MCF 10A (cell line): ENCODE results near the gene PDE1A. TPM values are rescaled to one million over a fixed set of nuclear protein-coding genes. Genes with fewer than 3 reads are reported as not detected.

ENCODE experiments used
- BruUV-seq: library from RNA; stranded (reverse); fragments of 400-500 nt; replicated peaks from 2 replicates; lab custom pipeline; 2021; lab: Mats Ljungman, UMichigan
- CTCF ChIA-PET: fragments of 300-600 bp; sonication (Branson Sonifier 250); formaldehyde crosslinking; extraction: SDS; loops from one replicate; lab custom pipeline; 2021; ENCODE audit warnings: antibody characterized with exemption, inconsistent platforms; lab: Yijun Ruan, JAX
- POLR2A ChIA-PET: fragments of 300-600, 350-650 bp; sonication (Branson Sonifier 250); formaldehyde crosslinking; extraction: SDS; loops from one replicate; lab custom pipeline; 2020; ENCODE audit warnings: antibody characterized with exemption, inconsistent platforms; lab: Yijun Ruan, JAX
- DNase-seq: peaks from one replicate; pipeline ENCODE4 v3.0.0-alpha.2; 2018; ENCODE audit not compliant: unreplicated experiment
- H3K27ac Mint-ChIP-seq: one replicate; pipeline ENCODE4 v1.8.0; 2022; ENCODE audit warnings: mild to moderate bottlenecking, low read depth, mixed read lengths; ENCODE audit not compliant: unreplicated experiment
- H3K27me3 Mint-ChIP-seq: one replicate; pipeline ENCODE4 v1.8.0; 2022; ENCODE audit warnings: mixed read lengths; ENCODE audit not compliant: insufficient read depth, unreplicated experiment
- H3K36me3 Mint-ChIP-seq: one replicate; pipeline ENCODE4 v1.8.0; 2022; ENCODE audit warnings: mild to moderate bottlenecking, moderate library complexity, mixed read lengths; ENCODE audit not compliant: insufficient read depth, unreplicated experiment
- H3K4me1 Mint-ChIP-seq: one replicate; pipeline ENCODE4 v1.8.0; 2022; ENCODE audit warnings: mixed read lengths; ENCODE audit not compliant: insufficient read depth, unreplicated experiment
- H3K4me3 Mint-ChIP-seq: one replicate; pipeline ENCODE4 v1.8.0; 2022; ENCODE audit warnings: mild to moderate bottlenecking, moderate library complexity, mixed read lengths; ENCODE audit not compliant: unreplicated experiment
- H3K9me3 Mint-ChIP-seq: one replicate; pipeline ENCODE4 v1.8.0; 2022; ENCODE audit warnings: mixed read lengths; ENCODE audit not compliant: unreplicated experiment
- CTCF ChIP-seq: fragments of 200-600 bp; IDR thresholded peaks from one replicate; pipeline ENCODE4 v1.8.0; 2022; ENCODE audit warnings: antibody characterized with exemption, mild to moderate bottlenecking; ENCODE audit not compliant: unreplicated experiment
- intact Hi-C: fragments of 100-400 bp; cut with micrococcal nuclease; formaldehyde crosslinking; loops from 2 replicates; pipeline ENCODE4 v1.14.1; 2022
- total RNA-seq: library from RNA; stranded (reverse); gene quantifications from 2 replicates; pipeline ENCODE4 v1.2.3, GENCODE V29; 2022

The PDE1A gene
- total RNA-seq, 1 experiment from 2014 or later: 0.30 TPM

- peak; percentile 77 for DNase-seq
- no peak for TF ChIP-seq CTCF
- H3K27me3 Mint-ChIP-seq: no peaks in the 10 kb centered on the region
- H3K4me1 Mint-ChIP-seq: no peaks in the 10 kb centered on the region
- H3K4me3 Mint-ChIP-seq: no peak overlapping the region
- no peaks in the 10 kb centered on the region for H3K9me3 Mint-ChIP-seq
- BruUV-seq: no TSS peak
- intact Hi-C loops: no loop called here
- ChIA-PET POLR2A (interaction anchor here (1.1 kb wide), 1 partner anchor 102 kb away, joined by 3 read pairs; no protein-coding TSS in a partner anchor), CTCF (interaction anchor here (0.6 kb wide), 1 partner anchor 9 kb away, joined by 3 read pairs; no protein-coding TSS in a partner anchor)
- no peaks in the 10 kb centered on the region for H3K36me3 Mint-ChIP-seq
- no peak overlapping the region for H3K27ac Mint-ChIP-seq
Measured at GRCh38 chr2:182359990-182360662, 66.7 kb downstream of the PDE1A start.

DNA sequence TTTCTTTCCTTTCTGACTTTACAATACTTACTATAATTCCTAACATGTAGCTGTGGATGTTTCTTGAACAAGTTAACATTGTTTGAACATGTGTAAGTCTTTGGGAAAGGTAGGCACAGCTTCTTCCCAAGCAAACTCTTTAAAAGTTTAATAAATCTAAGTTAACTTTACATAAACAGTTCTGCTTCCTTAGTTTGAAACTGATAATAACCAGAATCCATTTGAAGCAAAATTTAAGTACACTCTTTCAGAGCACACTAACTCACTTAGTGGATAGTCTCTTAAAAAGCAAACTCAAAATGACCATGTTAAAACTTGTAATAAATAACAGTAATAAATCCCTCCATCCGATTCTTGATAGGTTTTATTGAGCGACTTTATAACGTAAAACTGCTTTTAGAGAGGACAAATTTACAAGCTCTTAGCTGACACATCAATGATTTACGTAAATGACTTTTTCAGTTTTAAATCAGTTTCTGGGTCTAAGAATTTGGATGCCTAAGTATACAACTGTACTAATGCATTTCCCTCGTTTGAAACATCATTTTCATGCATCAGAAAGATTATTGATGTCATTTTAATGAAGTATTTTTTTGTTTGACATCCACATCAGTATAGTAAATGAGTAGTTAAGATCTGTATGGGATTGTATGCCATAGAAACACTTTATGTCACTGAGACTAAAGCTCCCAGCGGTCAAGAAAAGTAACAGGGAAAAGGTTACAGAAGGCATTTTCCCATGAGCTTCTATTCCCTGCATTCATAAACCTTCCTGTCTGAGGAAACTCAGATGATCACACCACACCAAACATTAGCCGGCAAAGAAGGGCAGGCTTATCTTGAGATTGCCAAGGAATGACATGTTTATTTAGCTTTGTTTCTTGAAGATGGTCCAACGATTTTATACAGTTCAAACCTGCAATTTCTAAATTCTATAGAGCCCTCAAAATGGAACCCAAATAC, 67.5 kb downstream of the PDE1A start:
- Mint-ChIP-seq H3K9me3 (no peaks in the 10 kb centered on the region), H3K4me1 (no peaks in the 10 kb centered on the region), H3K4me3 (no peak overlapping the region), H3K27me3 (no peaks in the 10 kb centered on the region), H3K36me3 (no peaks in the 10 kb centered on the region), H3K27ac (no peak overlapping the region)
- TF ChIP-seq CTCF: no peak
- no peak for DNase-seq
- ChIA-PET POLR2A (interaction anchor here (0.6 to 1.1 kb wide), 3 partner anchors 11 to 101 kb away, joined by 3 to 4 read pairs (median 3); no protein-coding TSS in a partner anchor), CTCF (interaction anchor here (0.6 kb wide), 1 partner anchor 10 kb away, joined by 3 read pairs; no protein-coding TSS in a partner anchor)
- no TSS peak for BruUV-seq
- intact Hi-C loops: no loop called here

- H3K4me3 Mint-ChIP-seq: no peak overlapping the region
- no peak for DNase-seq
- POLR2A ChIA-PET: interaction anchor here (0.6 to 0.8 kb wide), 3 partner anchors 10 to 111 kb away, joined by 3 to 4 read pairs (median 3); no protein-coding TSS in a partner anchor
- no peaks in the 10 kb centered on the region for H3K4me1 Mint-ChIP-seq
- no peaks in the 10 kb centered on the region for H3K27me3 Mint-ChIP-seq
- no peak for TF ChIP-seq CTCF
- H3K27ac Mint-ChIP-seq: no peak overlapping the region
- no peaks in the 10 kb centered on the region for H3K36me3 Mint-ChIP-seq
- H3K9me3 Mint-ChIP-seq: no peaks in the 10 kb centered on the region
- CTCF ChIA-PET: no interaction called here
- no TSS peak for BruUV-seq
- intact Hi-C loops: no loop called here
Measured at GRCh38 chr2:182358601-182359000, 68.2 kb downstream of the PDE1A start.

DNA sequence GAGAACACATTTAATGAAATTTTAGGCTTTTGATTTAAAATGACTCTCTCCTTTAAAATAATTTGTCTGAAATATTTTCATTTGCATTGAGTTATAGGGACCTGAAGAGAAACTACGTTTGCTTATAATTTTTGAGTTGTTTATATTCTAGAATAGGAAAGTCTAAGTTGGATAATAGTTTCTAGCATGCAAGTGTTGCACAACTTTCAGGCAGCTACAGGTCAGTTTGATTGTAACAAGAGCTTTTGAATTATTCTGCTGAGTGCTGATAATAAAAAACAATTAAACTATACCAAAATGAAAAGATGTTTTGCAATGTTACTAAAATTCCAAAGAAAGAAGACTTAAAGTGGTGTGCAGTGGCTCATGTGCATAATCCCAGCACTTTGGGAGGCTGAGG, 71.0 kb downstream of the PDE1A start:
- Mint-ChIP-seq H3K4me3 (no peak overlapping the region), H3K4me1 (no peaks in the 10 kb centered on the region), H3K9me3 (no peaks in the 10 kb centered on the region), H3K27ac (no peak overlapping the region), H3K27me3 (no peaks in the 10 kb centered on the region), H3K36me3 (no peaks in the 10 kb centered on the region)
- intact Hi-C loops: no loop called here
- ChIA-PET POLR2A (no interaction called here), CTCF (no interaction called here)
- BruUV-seq: no TSS peak
- no peak for DNase-seq
- TF ChIP-seq CTCF: no peak
